ENCODE measurements around the gene SLC17A7. TPM values are rescaled to one million over a fixed set of nuclear protein-coding genes. Genes with fewer than 3 reads are reported as not detected.

Gene SLC17A7
- total and polyA plus RNA-seq, 9 of the 15 experiments (the other 6 are each of a cell fraction or from before 2014, with no cell fraction given): 1.1 to 15.7 (median 2.4) TPM

GRCh38 chr19:49451430-49452181 lies 10.3 kb upstream of the SLC17A7 start, which contains the start of gene PIH1D1 (continued):
- TF ChIP-seq PHF8 (IDR thresholded peaks at IDR 0.05; ENCODE audit: borderline replicate concordance, low read length) (peak; percentile 76; the same call in 1 of the 2 replicates), CSDE1 (IDR thresholded peaks at IDR 0.05) (no peak), POLR2G (IDR thresholded peaks at IDR 0.05; ENCODE audit: low read depth, low read length) (peak; percentile 66), TRIM25 (IDR thresholded peaks at IDR 0.05; ENCODE audit: borderline replicate concordance) (0 out of 2 replicates have a peak, but pooled peaks have one; percentile 39), ZNF12 (CRISPR knock-in tag; IDR thresholded peaks at IDR 0.05) (no peak), RUNX1 (IDR thresholded peaks at IDR 0.05; ENCODE audit: low read depth) (0 out of 2 replicates have a peak, but pooled peaks have one; percentile 33), SIX5 (IDR thresholded peaks at IDR 0.05; ENCODE audit: borderline replicate concordance in 1 of 2, insufficient read depth in 1 of 2, low read depth in 1 of 2, low read length in 2 of 2) (peak; percentile 46; a peak in 3 of 4 replicates), ZNF311 (CRISPR knock-in tag; IDR thresholded peaks at IDR 0.05) (no peak), BRCA1 (IDR thresholded peaks at IDR 0.05) (no peak), BRCA1 (CRISPR knock-in tag; IDR thresholded peaks at IDR 0.05) (no peak), MTA2 (IDR thresholded peaks at IDR 0.05; ENCODE audit: low read depth) (no peak), RBM25 (IDR thresholded peaks at IDR 0.05; ENCODE audit: low read depth, low read length, severe bottlenecking) (peak; percentile 8), ZNF24 (IDR thresholded peaks at IDR 0.05) (no peak), TCF3 (CRISPR knock-in tag; IDR thresholded peaks at IDR 0.05) (peak; percentile 4; the same call in 1 of the 2 replicates), BHLHE40 (IDR thresholded peaks at IDR 0.05; ENCODE audit: low read length) (0 out of 2 replicates have a peak, but pooled peaks have one; percentile 8), CCNT2 (IDR thresholded peaks at IDR 0.05; ENCODE audit: borderline replicate concordance, extremely low read depth, insufficient read length, low read depth, low read length) (no peak), RFX5 (IDR thresholded peaks at IDR 0.05; ENCODE audit: low read depth, low read length) (no peak), POLR2A (conservative IDR thresholded peaks at IDR 0.05) (peak; percentile 87), KDM5B (IDR thresholded peaks at IDR 0.05; ENCODE audit: insufficient replicate concordance, low read depth, low read length) (peak; percentile 64), BCLAF1 (IDR thresholded peaks at IDR 0.05; ENCODE audit: borderline replicate concordance in 1 of 2, control insufficient read depth in 1 of 2, low read depth in 2 of 2, low read length in 1 of 2) (no peak), TCF15 (CRISPR knock-in tag; IDR thresholded peaks at IDR 0.05) (no peak), HMG20A (CRISPR knock-in tag; conservative IDR thresholded peaks at IDR 0.05) (no peak), XRCC5 (IDR thresholded peaks at IDR 0.05; ENCODE audit: low read depth, low read length) (peak; percentile 55; the same call in 1 of the 2 replicates), ELF2 (CRISPR knock-in tag; IDR thresholded peaks at IDR 0.05) (peak; percentile 79; the same call in 1 of the 2 replicates)
